ENCODE measurements around the gene RBPJL. TPM values are rescaled to one million over a fixed set of nuclear protein-coding genes. Genes with fewer than 3 reads are reported as not detected.
A peak's percentile ranks its signal among the peaks of the same experiment; 100 is the strongest.

RBPJL gene
- total RNA-seq, 1 experiment from 2014 or later: not detected

DNA sequence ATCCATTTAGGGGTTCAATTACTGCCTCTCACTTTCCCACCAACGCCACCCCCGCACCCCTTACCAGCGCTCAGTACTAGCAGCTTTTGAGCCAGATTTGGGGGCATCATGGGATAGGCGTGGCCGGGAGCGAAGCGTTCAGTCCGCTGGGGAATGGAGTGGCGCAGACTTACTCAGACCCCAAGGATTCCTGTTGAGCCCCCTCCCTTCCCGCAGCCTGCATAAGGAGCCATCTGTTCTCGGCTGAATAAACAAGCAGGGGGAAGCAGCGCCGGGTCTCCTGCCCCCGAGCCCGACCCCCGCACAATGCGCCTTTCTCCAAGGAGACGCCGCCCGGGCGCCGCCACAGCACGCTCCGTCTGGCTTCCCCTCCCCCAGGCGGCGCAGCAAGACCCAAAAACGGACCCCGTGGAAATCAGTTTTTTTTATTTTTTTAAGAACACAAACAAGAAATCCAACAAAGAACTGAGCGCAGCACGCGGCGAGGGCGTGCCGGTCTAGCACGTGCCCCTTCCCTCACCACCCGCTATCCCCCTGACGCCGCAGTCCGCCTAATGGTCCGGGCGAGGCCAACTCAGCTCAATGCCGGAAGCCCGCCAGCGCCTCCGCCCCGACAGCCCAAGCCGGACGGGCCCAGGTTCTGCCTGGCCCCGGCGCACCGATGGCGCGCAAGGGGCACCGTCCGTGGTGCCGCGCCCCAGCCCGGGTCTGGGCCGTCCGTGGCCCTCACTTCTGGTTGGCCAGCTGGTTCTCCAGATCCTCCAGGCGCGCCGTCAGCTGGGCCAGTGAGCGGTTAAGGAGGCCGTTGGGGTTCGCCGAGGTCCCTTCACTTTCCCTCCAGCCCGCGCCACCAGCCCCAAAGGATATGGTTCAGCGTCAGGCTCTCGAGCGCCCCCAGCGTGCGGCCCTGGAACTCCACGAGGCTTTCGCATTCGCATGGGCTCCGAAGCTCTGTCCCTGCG, 13.3 kb upstream of the RBPJL start:
- peak; percentile 86 for DNase-seq (ENCODE audit: low read depth)

DNA sequence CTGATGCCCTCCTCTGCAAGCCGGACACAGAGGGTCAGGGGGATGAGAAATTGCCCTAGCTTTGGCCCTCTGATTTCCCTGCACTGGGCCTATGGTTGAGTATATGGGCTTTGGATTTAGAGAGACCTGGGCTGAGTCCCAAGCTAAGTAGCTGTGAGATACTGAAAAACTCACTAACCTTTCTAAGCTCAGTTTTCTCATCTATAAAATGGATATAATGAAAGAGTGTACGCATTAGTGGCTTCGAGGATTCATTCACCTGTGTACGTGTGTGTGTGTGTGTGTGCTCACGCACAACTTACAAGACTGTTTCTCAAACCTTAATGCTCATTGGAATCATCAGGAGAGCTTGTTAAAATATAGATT, 12.7 kb upstream of the RBPJL start:
- no peak for DNase-seq (ENCODE audit: low read depth)

- no peak for DNase-seq (ENCODE audit: low read depth)
These were observed 12.0 kb upstream of the RBPJL start for GRCh38 chr20:45294659-45295058.

DNA sequence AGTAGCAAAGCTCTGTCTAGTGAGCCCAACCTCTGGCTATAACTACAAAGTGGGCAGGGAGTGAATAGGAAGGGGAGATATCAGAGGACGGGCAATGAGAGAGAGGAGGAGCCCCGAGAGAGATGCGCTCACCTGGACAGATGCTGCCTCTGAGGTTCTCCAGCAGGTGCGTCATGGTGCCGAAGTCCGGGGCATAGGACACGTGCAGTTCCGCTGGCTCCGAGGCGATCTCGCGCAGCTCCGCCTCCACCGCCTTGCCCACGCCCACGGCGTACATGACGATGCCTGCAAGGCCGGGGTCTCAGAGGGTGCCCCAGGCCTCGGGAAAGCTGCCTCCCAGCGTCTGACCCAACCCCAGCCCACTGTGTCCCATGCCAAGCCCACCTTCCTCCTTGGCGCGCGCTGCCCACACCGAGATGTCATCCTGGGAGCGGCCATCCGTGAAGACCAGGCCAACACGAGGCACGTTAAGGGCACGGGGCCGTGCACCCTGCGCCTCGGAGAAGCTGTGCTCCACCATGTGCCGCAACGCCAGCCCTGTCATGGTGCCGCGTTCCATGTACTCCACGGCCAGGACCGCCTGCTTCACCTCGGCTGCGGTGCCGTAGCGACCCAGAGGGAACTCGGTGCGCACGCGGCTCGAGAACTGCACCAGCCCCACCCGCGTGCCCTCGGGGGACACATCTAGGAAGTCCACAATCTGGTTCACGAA, 8.7 kb upstream of the RBPJL start:
- DNase-seq (ENCODE audit: low read depth): no peak

DNA sequence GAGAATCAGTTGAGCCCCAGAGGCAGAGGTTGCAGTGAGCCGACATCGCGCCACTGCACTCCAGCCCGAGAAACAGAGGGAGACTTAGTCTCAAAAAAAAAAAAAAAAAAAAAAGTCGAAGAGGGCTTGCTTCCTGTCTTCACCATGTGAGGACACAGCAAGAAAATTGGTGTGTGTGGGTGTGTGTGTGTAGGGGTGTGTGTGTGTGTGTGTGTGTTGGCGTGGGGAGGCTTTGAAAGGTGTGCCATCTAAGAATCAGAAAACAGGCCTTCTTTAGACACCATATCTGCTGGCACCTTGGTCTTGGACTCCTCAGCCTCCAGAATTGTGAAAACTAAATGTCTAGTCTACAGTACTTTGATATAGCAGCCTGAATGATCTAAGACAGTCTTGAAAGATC, 6.9 kb upstream of the RBPJL start:
- DNase-seq (ENCODE audit: low read depth): no peak

DNA sequence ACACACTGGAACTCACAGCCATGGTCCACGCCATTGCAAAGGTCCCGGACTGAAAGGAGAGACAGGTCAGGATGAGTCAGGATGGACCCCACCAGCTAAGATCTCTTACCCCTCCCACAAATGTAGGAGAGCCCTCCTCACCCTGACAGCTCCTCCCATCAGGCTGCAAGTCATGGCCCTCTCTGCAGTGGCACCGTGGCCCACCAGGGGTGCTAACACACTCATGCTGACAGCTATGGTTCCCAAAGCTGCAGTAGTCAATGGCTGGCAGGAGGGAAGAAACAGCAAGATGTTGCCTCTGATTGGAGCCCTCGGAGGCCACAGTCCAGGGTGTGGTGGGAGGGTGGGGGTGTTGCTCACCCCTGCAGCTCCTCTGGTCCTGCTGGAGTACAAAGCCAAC, 5.7 kb upstream of the RBPJL start:
- DNase-seq (ENCODE audit: low read depth): peak; percentile 57

- DNase-seq (ENCODE audit: low read depth): no peak
These were observed 4.8 kb upstream of the RBPJL start for GRCh38 chr20:45301824-45302271.

DNA sequence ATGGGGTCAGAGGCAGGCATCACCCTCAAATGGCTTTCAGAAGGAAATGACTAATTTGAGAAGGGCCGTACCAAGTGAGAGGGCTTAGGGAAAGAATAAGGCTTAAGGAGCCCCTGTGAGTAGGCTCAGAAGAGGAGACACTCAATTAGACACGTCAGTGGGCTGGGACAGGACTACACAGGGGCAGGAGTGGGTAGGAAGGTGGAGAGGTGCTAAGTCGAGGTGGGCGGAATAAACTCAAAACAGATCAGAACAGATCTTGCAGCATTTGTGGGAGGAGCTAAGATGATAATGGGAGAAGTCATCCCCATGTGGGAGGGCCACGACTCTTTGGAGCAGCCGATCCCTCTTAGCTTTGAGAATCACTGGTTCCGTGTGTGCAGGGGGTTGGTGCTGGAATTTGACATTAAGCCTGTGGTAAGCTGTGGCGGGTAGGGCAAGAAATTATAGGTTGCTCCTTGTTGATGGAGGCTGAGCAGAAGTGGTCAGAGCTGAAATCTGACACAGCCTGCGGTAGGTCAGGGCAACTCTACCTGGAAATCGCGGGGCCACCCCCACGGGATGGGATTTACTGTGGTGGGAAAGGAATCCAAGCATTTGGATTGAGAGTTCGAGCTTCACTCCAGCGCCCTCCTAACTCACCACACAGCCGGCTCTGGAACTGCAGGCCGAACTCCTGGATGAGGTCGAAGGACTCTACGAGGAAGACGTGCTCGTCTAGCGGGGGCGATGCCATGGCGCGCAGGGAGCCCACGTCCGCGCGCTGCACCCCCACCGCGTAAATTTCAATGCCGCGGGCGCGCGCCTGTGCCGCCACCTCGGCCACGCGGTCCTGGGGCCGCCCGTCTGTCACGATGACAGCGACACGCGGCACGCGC, 2.8 kb upstream of the RBPJL start:
- no peak for DNase-seq (ENCODE audit: low read depth)

DNA sequence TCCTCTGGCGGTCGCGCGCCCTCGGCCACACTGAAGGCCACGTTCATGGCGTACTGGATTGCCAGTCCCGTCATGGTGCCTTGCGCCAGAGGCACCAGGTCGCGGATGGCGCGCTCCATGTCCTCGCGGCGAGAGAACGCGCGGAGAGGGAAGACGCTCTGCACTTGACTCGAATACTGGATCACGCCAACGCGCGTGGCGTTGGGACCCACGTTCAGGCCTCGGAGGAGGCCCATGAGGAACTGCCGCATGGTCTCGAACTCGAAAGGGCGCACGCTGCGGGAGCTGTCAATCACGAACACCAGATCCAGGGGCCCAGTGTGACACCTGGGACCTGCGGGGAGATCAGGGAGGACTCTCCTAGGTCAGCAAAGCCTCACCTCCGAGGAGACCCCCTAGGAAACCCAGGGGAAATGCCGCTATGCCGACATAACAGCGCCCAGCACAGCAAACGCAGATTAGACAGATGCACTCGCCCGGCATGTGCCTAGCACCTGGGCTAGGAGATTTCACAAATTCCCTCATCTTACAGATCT, 2.1 kb upstream of the RBPJL start:
- no peak for DNase-seq (ENCODE audit: low read depth)

DNA sequence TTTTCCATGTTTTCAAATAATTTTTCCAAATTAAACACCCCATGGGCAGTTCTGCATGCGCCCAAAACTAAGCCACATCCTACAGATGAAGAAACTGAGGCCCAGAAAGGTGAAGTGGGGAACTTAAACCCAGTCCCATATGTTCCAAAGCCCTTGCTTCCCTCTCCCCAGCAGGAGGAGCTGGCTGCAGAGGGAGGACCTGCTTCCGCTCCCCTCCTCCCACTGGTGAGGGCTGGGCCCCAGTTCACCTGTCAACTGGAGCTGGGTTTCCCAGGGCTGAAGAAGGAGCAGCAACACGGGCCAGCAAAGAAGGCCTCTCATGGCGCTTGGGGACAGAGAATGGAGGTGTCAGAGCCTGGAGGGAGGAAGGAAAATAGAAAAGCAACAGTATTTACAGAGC, 1.4 kb upstream of the RBPJL start:
- DNase-seq (ENCODE audit: low read depth): no peak

DNA sequence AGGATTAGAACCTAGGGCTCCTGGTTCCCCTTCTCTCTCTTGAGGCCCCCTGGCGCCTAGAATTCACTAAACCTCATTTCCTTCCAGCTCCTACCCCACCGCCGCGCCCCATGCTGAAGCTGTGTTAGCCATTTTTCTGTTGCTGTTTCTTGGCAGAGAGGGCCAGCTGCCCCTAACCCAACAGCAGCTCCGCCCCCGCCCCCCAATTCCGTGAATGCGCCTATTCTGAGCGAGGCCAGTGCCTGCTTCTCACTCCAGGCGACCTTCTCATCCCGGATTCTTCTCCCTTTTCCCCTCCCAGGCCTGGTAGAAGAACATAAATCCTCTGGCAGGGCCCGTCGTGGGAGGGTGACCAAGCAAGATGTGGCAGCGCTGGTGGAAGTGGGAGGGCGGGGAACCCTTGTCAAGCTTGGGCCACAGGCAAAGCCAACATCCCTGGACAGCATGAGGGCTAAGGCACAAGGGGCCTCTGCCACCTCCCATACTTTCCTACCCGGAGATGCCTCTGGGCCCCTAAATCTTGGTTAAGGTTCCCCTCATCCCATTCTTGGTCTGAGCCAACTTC, 518 bp downstream of the RBPJL start:
- no peak for DNase-seq (ENCODE audit: low read depth)

DNA sequence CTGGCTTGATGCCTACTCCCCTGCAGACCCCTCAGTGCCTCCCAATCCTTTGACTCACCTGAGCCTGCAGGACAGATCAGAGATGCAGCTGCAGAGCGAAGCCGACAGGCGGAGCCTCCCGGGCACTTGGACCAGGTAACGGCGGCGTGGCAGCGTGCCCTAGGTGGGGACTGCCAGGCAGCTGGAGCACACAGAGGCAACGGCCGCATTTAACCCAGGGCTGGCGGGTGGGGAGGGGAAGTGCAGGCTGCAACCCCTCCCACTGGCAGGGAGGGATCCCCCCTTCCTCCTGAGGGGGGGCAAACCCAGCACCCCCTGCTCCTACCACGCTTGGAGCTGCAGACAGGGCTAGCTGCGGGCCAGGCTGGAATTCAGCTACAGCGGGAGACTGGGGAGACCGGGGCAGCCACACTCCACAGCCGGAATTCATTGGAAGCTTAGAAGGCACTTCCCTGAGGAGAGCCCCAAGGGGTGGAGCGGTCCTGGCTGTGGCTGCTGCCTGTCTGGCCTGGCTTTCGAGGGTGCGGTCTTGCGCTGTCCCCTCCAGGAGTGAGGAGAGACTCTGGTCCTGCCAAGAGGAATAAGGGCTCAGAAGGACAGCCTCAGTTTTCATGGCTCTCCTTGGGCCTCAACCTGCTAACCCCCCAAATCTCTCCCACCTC, 1.6 kb downstream of the RBPJL start, which contains the start of gene MATN4:
MATN4 (minus strand) TSS at position 183 of the 662 bp plus-strand sequence. CDS start 2,717 bp downstream, outside the sequence.
- no peak for DNase-seq (ENCODE audit: low read depth)

DNA sequence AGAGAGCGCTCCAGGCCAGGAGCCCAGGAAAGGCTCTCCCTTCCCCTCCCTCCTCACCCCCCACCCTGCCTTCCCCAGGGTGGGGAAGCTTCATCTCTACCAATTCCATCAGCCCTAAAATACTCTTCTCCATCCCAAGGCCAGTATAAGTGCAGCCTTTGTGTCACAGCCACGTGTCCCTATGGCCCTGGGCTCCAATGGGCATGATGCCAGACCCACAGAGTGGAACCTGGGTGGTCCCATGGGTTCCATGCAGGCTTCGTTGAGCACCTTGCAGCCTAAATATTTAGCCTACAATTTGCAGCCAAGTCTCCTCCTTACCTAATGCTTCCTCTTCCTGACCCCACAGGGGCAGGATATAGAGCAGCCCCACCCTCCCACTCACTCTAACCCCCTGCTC, 2.4 kb downstream of the RBPJL start:
- no peak for DNase-seq (ENCODE audit: low read depth)

DNA sequence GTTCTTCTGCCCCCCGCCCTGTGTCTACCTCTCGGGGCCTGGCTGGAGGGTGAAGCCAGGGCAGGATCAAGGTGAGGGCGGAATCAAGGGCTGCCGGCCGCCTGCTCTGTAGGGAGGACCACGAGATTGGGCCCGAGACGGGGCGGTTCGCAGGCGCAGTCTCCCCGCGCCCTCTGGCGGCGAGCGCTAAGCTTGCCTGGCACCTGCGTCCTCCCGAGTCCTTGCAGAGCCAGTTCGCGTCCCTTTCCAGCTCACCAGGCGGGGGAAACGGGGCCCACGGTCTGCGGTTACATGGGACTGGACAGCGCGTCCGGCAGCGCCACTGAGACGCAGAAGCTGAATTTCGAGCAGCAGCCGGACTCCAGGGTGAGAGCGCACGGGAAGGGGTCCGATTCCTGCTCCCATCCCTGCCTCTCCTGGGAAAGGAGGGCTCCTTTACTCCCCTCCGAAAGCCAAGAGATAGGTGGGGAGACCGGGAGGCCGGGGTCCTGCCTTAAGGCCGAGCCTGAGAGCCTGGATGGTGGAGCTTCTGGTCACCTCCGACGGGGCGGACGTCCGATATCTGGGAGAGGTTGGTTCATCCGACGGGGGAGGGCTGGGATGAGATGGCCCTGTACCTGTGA, 5.1 kb downstream of the RBPJL start:
- peak; percentile 51 for DNase-seq (ENCODE audit: low read depth)

DNA sequence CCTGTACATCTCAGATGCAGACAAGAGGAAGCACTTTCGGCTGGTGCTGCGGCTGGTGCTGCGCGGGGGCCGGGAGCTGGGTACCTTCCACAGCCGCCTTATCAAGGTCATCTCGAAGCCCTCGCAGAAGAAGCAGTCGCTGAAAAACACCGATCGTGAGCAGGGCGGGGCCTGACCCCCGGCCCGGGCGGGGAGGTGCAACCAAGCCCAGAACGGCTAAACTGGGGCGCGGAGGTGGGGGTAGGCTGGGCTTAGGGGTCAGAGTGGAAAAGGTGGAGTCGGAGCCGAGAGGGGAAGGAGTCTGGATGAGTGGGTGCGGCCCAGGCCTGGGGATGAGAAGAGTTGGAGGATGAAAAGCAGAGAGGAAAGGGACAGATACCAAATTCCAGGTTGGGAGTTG, 5.6 kb downstream of the RBPJL start:
- DNase-seq (ENCODE audit: low read depth): no peak

- DNase-seq (ENCODE audit: low read depth): no peak
These were observed 6.5 kb downstream of the RBPJL start for GRCh38 chr20:45313065-45313695.

DNA sequence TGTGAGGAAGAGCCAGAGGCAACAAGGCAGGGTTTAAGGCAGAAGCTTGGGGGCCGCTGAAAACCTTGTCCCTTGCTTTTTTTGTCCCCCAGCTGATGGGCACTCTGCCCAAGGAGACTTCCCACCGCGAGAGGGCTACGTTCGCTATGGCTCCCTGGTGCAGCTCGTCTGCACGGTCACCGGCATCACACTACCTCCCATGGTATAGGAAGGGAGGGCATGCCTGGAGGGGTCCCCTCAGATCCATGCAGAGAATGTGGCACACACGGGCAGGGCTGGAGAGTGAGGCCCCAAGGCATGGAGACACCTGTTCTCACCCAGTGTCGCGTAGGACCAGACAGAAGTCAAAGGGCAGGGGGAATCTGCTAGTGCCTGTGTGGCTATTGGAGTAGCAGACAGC, 7.3 kb downstream of the RBPJL start:
- no peak for DNase-seq (ENCODE audit: low read depth)

DNA sequence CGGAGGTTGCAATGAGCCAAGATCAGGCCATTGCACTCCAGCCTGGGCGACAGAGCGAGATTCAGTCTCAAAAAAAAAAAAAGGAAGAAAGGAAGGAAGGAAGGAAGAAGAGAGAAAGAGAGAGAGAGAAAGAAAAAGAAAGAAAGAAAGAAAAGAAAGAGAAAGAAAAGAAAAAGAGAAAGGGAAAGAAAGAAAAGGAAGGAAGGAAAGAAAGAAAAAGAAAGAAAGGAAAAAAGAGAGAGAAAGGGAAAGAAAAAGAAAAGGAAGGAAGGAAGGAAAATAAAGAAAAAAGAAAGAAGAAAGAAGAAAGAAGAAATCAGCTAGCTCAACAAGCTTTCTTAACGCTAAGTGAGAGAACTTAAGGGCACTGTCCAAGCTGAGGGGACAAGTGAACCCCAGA, 9.0 kb downstream of the RBPJL start:
- DNase-seq (ENCODE audit: low read depth): no peak

GRCh38 chr20:45316150-45317080, 9.8 kb downstream of the RBPJL start:
- DNase-seq (ENCODE audit: low read depth): no peak
